HCT116 (cell line): ENCODE results near the gene SUCLG1. TPM values are rescaled to one million over a fixed set of nuclear protein-coding genes. Genes with fewer than 3 reads are reported as not detected.

Experiments used
- ATAC-seq: fragments of 200-7000 bp; cut with Tn5 transposase; 2 replicates; pipeline ENCODE4 v1.9.1; 2020; ENCODE audit warnings: mild to moderate bottlenecking, moderate library complexity
- Bru-seq: library from RNA; stranded (reverse); fragments of 400-500 nt; gene quantifications from one replicate; lab custom pipeline; 2021; lab: Mats Ljungman, UMichigan
- BruChase-seq, 2 experiments: library from RNA; stranded (reverse); fragments of 400-500 nt; gene quantifications; one replicate each; lab custom pipeline; 2021; lab: Mats Ljungman, UMichigan
- BruUV-seq: library from RNA; stranded (reverse); fragments of 400-500 nt; replicated peaks from 2 replicates; lab custom pipeline; 2021; lab: Mats Ljungman, UMichigan
- CTCF ChIA-PET: fragments of 300-600 bp; sonication (Branson Sonifier 250); formaldehyde crosslinking; loops from one replicate; lab custom pipeline; 2021; ENCODE audit warnings: antibody characterized with exemption; lab: Charles Lee
- POLR2A ChIA-PET: fragments of 300-600, 350-600 bp; sonication (Branson Sonifier 250); formaldehyde crosslinking; loops from one replicate; lab custom pipeline; 2021; ENCODE audit warnings: antibody characterized with exemption; lab: Charles Lee
- RAD21 ChIA-PET, 2 experiments: fragments of 300-600 bp; sonication (Branson Sonifier 250); formaldehyde crosslinking; loops; one replicate each; lab custom pipeline; 2023; ENCODE audit warnings: low total read pairs in 2 of 2; ENCODE audit not compliant: uncharacterized antibody in 2 of 2, unreplicated experiment in 2 of 2, low non-redundant PET in 1 of 2; lab: Charles Lee
- DNase-seq: peaks from one replicate; pipeline ENCODE4 v3.0.0-alpha.2; 2010; ENCODE audit warnings: low read depth, low spot score
- H2AFZ ChIP-seq: fragments of 200-600 bp; shearing (Covaris generic), sonication (generic); 2 replicates; pipeline ENCODE4 v1.6.1; 2017; ENCODE audit warnings: low read depth, mixed run types, mixed read lengths, antibody characterized with exemption, low read length; ENCODE audit not compliant: poor library complexity, severe bottlenecking
- H3K27ac ChIP-seq: 2 replicates; pipeline ENCODE4 v1.5.1; 2012; ENCODE audit warnings: low read depth, low read length
- H3K27me3 ChIP-seq: fragments of 200-600 bp; sonication (generic); 2 replicates; pipeline ENCODE4 v1.6.1; 2016; ENCODE audit warnings: mixed run types, low read length, mixed read lengths; ENCODE audit not compliant: insufficient read depth
- H3K36me3 ChIP-seq, 2 experiments: fragments of 200-500 bp in 1 of 2; fragments of 200-600 bp in 1 of 2; sonication (Bioruptor generic) in 1 of 2; sonication (generic) in 1 of 2; 2 replicates each; pipeline versions ENCODE4 v1.5.1 to v1.6.1; 2014 to 2016; ENCODE audit warnings: low read length in 2 of 2, inconsistent platforms in 1 of 2, mixed read lengths in 1 of 2, mixed run types in 1 of 2; ENCODE audit not compliant: insufficient read depth in 2 of 2, control insufficient read depth in 1 of 2
- H3K4me1 ChIP-seq, 2 experiments: fragments of 200-600 bp in 1 of 2; sonication (generic) in 1 of 2; 2 replicates each; pipeline versions ENCODE4 v1.5.1 to v1.6.1; 2012 to 2017; ENCODE audit warnings: low read length in 2 of 2, inconsistent platforms in 1 of 2, mild to moderate bottlenecking in 1 of 2, mixed read lengths in 1 of 2, mixed run types in 1 of 2, moderate library complexity in 1 of 2; ENCODE audit not compliant: insufficient read depth in 2 of 2, control insufficient read depth in 1 of 2
- H3K4me2 ChIP-seq: fragments of 200-600 bp; sonication (generic); 2 replicates; pipeline ENCODE4 v1.6.1; 2017; ENCODE audit warnings: mixed run types, low read length, mixed read lengths
- H3K4me3 ChIP-seq, 2 experiments: fragments of 200-600 bp in 1 of 2; sonication (generic) in 1 of 2; replicated peaks in 1 of 2; 2 replicates each; pipeline ENCODE4 v1.5.1; 2011 to 2016; ENCODE audit warnings: low read length in 2 of 2, control low read depth in 1 of 2, low read depth in 1 of 2, mild to moderate bottlenecking in 1 of 2, mixed read lengths in 1 of 2, mixed run types in 1 of 2
- H3K79me2 ChIP-seq: fragments of 200-600 bp; sonication (generic); 2 replicates; pipeline ENCODE4 v1.6.1; 2017; ENCODE audit warnings: mild to moderate bottlenecking, mixed run types, low read length, moderate library complexity, mixed read lengths; ENCODE audit not compliant: insufficient read depth
- H3K9ac ChIP-seq: fragments of 200-600 bp; sonication (generic); 2 replicates; pipeline ENCODE4 v1.6.1; 2016; ENCODE audit warnings: low read length, mixed read lengths
- H3K9me2 ChIP-seq: fragments of 200-600 bp; sonication (generic), shearing (Covaris generic); 2 replicates; pipeline ENCODE4 v1.6.1; 2017; ENCODE audit warnings: mixed run types, mild to moderate bottlenecking, moderate library complexity; ENCODE audit not compliant: insufficient read depth
- H3K9me3 ChIP-seq, 2 experiments: fragments of 200-500 bp in 1 of 2; fragments of 200-600 bp in 1 of 2; sonication (Bioruptor generic) in 1 of 2; sonication (generic) in 1 of 2; 2 replicates each; pipeline ENCODE4 v1.6.1; 2014 to 2017; ENCODE audit warnings: low read length in 2 of 2, mixed read lengths in 2 of 2, inconsistent platforms in 1 of 2, low read depth in 1 of 2, mild to moderate bottlenecking in 1 of 2, mixed run types in 1 of 2, moderate library complexity in 1 of 2; ENCODE audit not compliant: control insufficient read depth in 1 of 2, insufficient read depth in 1 of 2
- H4K20me1 ChIP-seq: fragments of 200-600 bp; sonication (generic), shearing (Covaris generic); 2 replicates; pipeline ENCODE4 v1.6.1; 2017; ENCODE audit warnings: mixed run types, mild to moderate bottlenecking, moderate library complexity; ENCODE audit not compliant: insufficient read depth
- ATF3 ChIP-seq: IDR thresholded peaks from 2 replicates; pipeline ENCODE4 v1.6.1; 2012
- CEBPB ChIP-seq: IDR thresholded peaks from 2 replicates; pipeline ENCODE4 v1.6.1; 2012; ENCODE audit warnings: low read depth
- CTCF ChIP-seq, 3 experiments: fragments of 200-600 bp in 1 of 3; sonication (generic) in 1 of 3; IDR thresholded peaks in 2 of 3; conservative IDR thresholded peaks in 1 of 3; 2 replicates each; pipeline ENCODE4 v1.5.1; 2012 to 2017; ENCODE audit warnings: low read depth in 2 of 3, low read length in 2 of 3, antibody characterized with exemption in 1 of 3, borderline replicate concordance in 1 of 3, control low read depth in 1 of 3, mild to moderate bottlenecking in 1 of 3, mixed read lengths in 1 of 3, mixed run types in 1 of 3, moderate library complexity in 1 of 3; ENCODE audit not compliant: insufficient read depth in 1 of 3
- EZH2 ChIP-seq: fragments of 200-600 bp; sonication (generic); IDR thresholded peaks from 2 replicates; pipeline ENCODE4 v1.6.1; 2017; ENCODE audit warnings: antibody characterized with exemption, mixed run types
- EZH2phosphoT487 ChIP-seq: fragments of 200-600 bp; IDR thresholded peaks from 2 replicates; pipeline ENCODE4 v1.6.1; 2018; ENCODE audit warnings: antibody characterized with exemption, borderline replicate concordance
- FOSL1 ChIP-seq: IDR thresholded peaks from 2 replicates; pipeline ENCODE4 v1.6.1; 2012; ENCODE audit warnings: low read depth
- JUND ChIP-seq: IDR thresholded peaks from 2 replicates; pipeline ENCODE4 v1.6.1; 2012
- POLR2A ChIP-seq: IDR thresholded peaks from 2 replicates; pipeline ENCODE4 v1.7.0; 2011; ENCODE audit warnings: borderline replicate concordance; ENCODE audit not compliant: insufficient read depth, insufficient read length; ENCODE audit errors: extremely low read depth
- REST ChIP-seq: IDR thresholded peaks from 2 replicates; pipeline ENCODE4 v1.6.1; 2012; ENCODE audit warnings: low read depth
- SP1 ChIP-seq: IDR thresholded peaks from 2 replicates; pipeline ENCODE4 v1.6.1; 2012; ENCODE audit warnings: low read depth
- SRF ChIP-seq: IDR thresholded peaks from 2 replicates; pipeline ENCODE4 v1.6.1; 2012; ENCODE audit warnings: low read depth
- YY1 ChIP-seq: IDR thresholded peaks from 2 replicates; pipeline ENCODE4 v1.6.1; 2011; ENCODE audit warnings: low read length, low read depth, moderate library complexity, mild to moderate bottlenecking; ENCODE audit not compliant: insufficient replicate concordance; ENCODE audit errors: extremely low read depth
- ZBTB33 ChIP-seq: IDR thresholded peaks from 2 replicates; pipeline ENCODE4 v1.6.1; 2011; ENCODE audit warnings: mild to moderate bottlenecking, low read length, moderate library complexity; ENCODE audit not compliant: insufficient replicate concordance; ENCODE audit errors: extremely low read depth
- ZFX ChIP-seq: fragments of 450-650 bp; IDR thresholded peaks from 2 replicates; pipeline ENCODE4 v1.6.1; 2017
- ZNF274 ChIP-seq: fragments of 200-500 bp; sonication (Bioruptor generic); IDR thresholded peaks from 2 replicates; pipeline ENCODE4 v1.6.1; 2014; ENCODE audit warnings: mild to moderate bottlenecking, low read depth, low read length, inconsistent platforms
- intact Hi-C: fragments of 100-400 bp; cut with micrococcal nuclease; formaldehyde crosslinking; loops from 2 replicates; pipeline ENCODE4 v1.10.0; 2022
- long read RNA-seq: library from polyadenylated mRNA; unstranded; transcript quantifications from one replicate; pipeline ENCODE4 v2.0.0, GENCODE V29; 2021; ENCODE audit not compliant: unreplicated experiment
- polyA plus RNA-seq: library from polyadenylated mRNA; unstranded; fragments of >200 nt; gene quantifications from 2 replicates; pipeline ENCODE4 v1.2.1, GENCODE V29; 2012; ENCODE audit warnings: missing spikeins
- total RNA-seq: library from RNA; stranded (reverse); gene quantifications from one replicate; pipeline ENCODE4 v1.2.1, GENCODE V29; 2021; ENCODE audit not compliant: unreplicated experiment

SUCLG1 gene
- total RNA-seq, result 56.3 TPM
- polyA plus RNA-seq, result 50.1 and 66.6 TPM in 2 replicates
- Bru-seq, nascent RNA, result percentile 73 among the genes with signal in this experiment
- percentile 70 among the genes with signal in this experiment for BruChase-seq, experiment 1, labeled RNA remaining after a 6-hour chase
- BruChase-seq, experiment 2, labeled RNA remaining after a 2-hour chase, result percentile 72 among the genes with signal in this experiment
- long read RNA-seq, transcript SUCLG1-201 (9 exons, 1,475 nt), result major isoform, 65 of 78 reads
- long read RNA-seq, partial matches to known transcripts, result 6 of 78 reads
- long read RNA-seq, other reads (novel, unspliced or antisense), result 3 of 78 reads

GRCh38 chr2:84459018-84459943 lies at the start of gene SUCLG1:
Gene SUCLG1 (minus strand): TSS chr2:84459280. CDS start chr2:84459269, 11 bp downstream.
- Histone ChIP-seq H3K4me3 (peak within 1 kb of the TSS; percentile 76 to 95), H3K36me3 (no peaks in the 10 kb centered on the region), H2AFZ (peak within 1 kb of the TSS; percentile 91), H3K79me2 (peaks cover 39% of the 10 kb centered on the region), H3K27me3 (no peaks in the 10 kb centered on the region), H3K4me2 (peak within 1 kb of the TSS; percentile 88), H3K9ac (peak within 1 kb of the TSS; percentile 79), H3K9me3 (no peaks in the 10 kb centered on the region), H3K27ac (peak within 1 kb of the TSS; percentile 58), H3K9me2 (no peaks in the 10 kb centered on the region), H3K4me1 (peaks cover 6 to 15% of the 10 kb centered on the region in 2 experiments; a peak in 3 of 4 replicates), H4K20me1 (no peaks in the 10 kb centered on the region)
- ChIA-PET CTCF (interaction anchor here (1.0 to 2.0 kb wide), 2 partner anchors 171 to 467 kb away, joined by 3 to 5 read pairs; no protein-coding TSS in a partner anchor), POLR2A (no interaction called here), RAD21 (no interaction called here)
- BruUV-seq, result no TSS peak
- intact Hi-C loops, result no loop called here
- ATAC-seq (peak; percentile 92), DNase-seq (peak; percentile 62)
- TF ChIP-seq EZH2 (no peak), POLR2A (peak; percentile 33), EZH2phosphoT487 (no peak), JUND (no peak), FOSL1 (0 out of 2 replicates have a peak, but pooled peaks have one; percentile 9), CTCF (IDR thresholded peaks at IDR 0.05 in 2 of 3, conservative IDR thresholded peaks at IDR 0.05 in 1 of 3; ENCODE audit: borderline replicate concordance in 1 of 3, insufficient read depth in 1 of 3, low read depth in 2 of 3, low read length in 2 of 3) (no peak), SP1 (peak; percentile 83), CEBPB (no peak), ZFX (peak; percentile 90), ZNF274 (no peak), ATF3 (no peak), ZBTB33 (peak; percentile 48), REST (no peak), SRF (0 out of 2 replicates have a peak, but pooled peaks have one; percentile 27), YY1 (no peak)
